H9 (cell line): ENCODE results near the gene ELMOD2. TPM values are rescaled to one million over a fixed set of nuclear protein-coding genes. Genes with fewer than 3 reads are reported as not detected.

Source experiments
- DNase-seq: peaks from one replicate; pipeline ENCODE4 v3.0.0-alpha.2; 2017
- H2AFZ ChIP-seq: one replicate; pipeline ENCODE4 v1.6.1; 2013; ENCODE audit warnings: mild to moderate bottlenecking, low read length, control low read depth, moderate library complexity
- H2AK5ac ChIP-seq: 2 replicates; pipeline ENCODE4 v1.6.1; 2013; ENCODE audit warnings: low read length, control low read depth, mixed read lengths; ENCODE audit not compliant: insufficient read length
- H2BK120ac ChIP-seq: one replicate; pipeline ENCODE4 v1.6.1; 2013; ENCODE audit warnings: low read depth, mild to moderate bottlenecking, low read length, control low read depth, inconsistent platforms; ENCODE audit not compliant: poor library complexity, severe bottlenecking
- H2BK12ac ChIP-seq: 2 replicates; pipeline ENCODE4 v1.6.1; 2013; ENCODE audit warnings: low read length, control low read depth, mixed read lengths, low read depth; ENCODE audit not compliant: insufficient read length
- H2BK15ac ChIP-seq: 2 replicates; pipeline ENCODE4 v1.6.1; 2013; ENCODE audit warnings: low read depth, low read length, control low read depth
- H2BK20ac ChIP-seq: one replicate; pipeline ENCODE4 v1.6.1; 2013; ENCODE audit warnings: low read depth, mild to moderate bottlenecking, low read length, control low read depth, inconsistent platforms; ENCODE audit not compliant: poor library complexity, severe bottlenecking
- H2BK5ac ChIP-seq: 2 replicates; pipeline ENCODE4 v1.6.1; 2013; ENCODE audit warnings: low read length, control low read depth, mixed read lengths; ENCODE audit not compliant: insufficient read length
- H3K14ac ChIP-seq: 2 replicates; pipeline ENCODE4 v1.6.1; 2013; ENCODE audit warnings: low read length, control low read depth; ENCODE audit not compliant: insufficient read depth
- H3K18ac ChIP-seq: 2 replicates; pipeline ENCODE4 v1.6.1; 2013; ENCODE audit warnings: low read depth, mild to moderate bottlenecking, mixed read lengths, low read length, control low read depth; ENCODE audit not compliant: insufficient read length
- H3K23ac ChIP-seq: 2 replicates; pipeline ENCODE4 v1.6.1; 2013; ENCODE audit warnings: low read length, control low read depth, mixed read lengths, low read depth; ENCODE audit not compliant: insufficient read length
- H3K23me2 ChIP-seq: 2 replicates; pipeline ENCODE4 v1.6.1; 2013; ENCODE audit warnings: low read depth, mild to moderate bottlenecking, mixed read lengths, low read length, control low read depth; ENCODE audit not compliant: insufficient read length, poor library complexity, severe bottlenecking
- H3K27ac ChIP-seq: 2 replicates; pipeline ENCODE4 v1.5.1; 2013; ENCODE audit warnings: low read length, control low read depth, mixed read lengths, low read depth; ENCODE audit not compliant: insufficient read length
- H3K27me3 ChIP-seq: 2 replicates; pipeline ENCODE4 v1.6.1; 2013; ENCODE audit warnings: low read length, control low read depth, inconsistent platforms; ENCODE audit not compliant: insufficient read depth
- H3K4ac ChIP-seq: 2 replicates; pipeline ENCODE4 v1.6.1; 2013; ENCODE audit warnings: low read depth, mild to moderate bottlenecking, control low read depth, inconsistent platforms, low read length, moderate library complexity
- H3K4me1 ChIP-seq: 2 replicates; pipeline ENCODE4 v1.6.1; 2013; ENCODE audit warnings: low read length, control low read depth, inconsistent platforms; ENCODE audit not compliant: insufficient read depth
- H3K4me2 ChIP-seq: 2 replicates; pipeline ENCODE4 v1.6.1; 2013; ENCODE audit warnings: low read length, control low read depth, mixed read lengths; ENCODE audit not compliant: insufficient read length, insufficient read depth
- H3K56ac ChIP-seq: 2 replicates; pipeline ENCODE4 v1.6.1; 2013; ENCODE audit warnings: low read depth, mild to moderate bottlenecking, mixed read lengths, low read length, control low read depth; ENCODE audit not compliant: insufficient read length
- H3K79me1 ChIP-seq: 2 replicates; pipeline ENCODE4 v1.6.1; 2013; ENCODE audit warnings: low read depth, mild to moderate bottlenecking, moderate library complexity, low read length, control low read depth, inconsistent platforms; ENCODE audit not compliant: insufficient read depth, poor library complexity, severe bottlenecking
- H3K79me2 ChIP-seq: 2 replicates; pipeline ENCODE4 v1.6.1; 2013; ENCODE audit warnings: low read length, control low read depth, inconsistent platforms; ENCODE audit not compliant: insufficient read depth
- H3K9ac ChIP-seq: 2 replicates; pipeline ENCODE4 v1.6.1; 2013; ENCODE audit warnings: low read length, control low read depth, mixed read lengths; ENCODE audit not compliant: insufficient read length; ENCODE audit errors: extremely low read depth
- H3K9me3 ChIP-seq: one replicate; pipeline ENCODE4 v1.6.1; 2013; ENCODE audit warnings: low read depth, low read length, inconsistent platforms; ENCODE audit not compliant: control insufficient read depth
- H3T11ph ChIP-seq: one replicate; pipeline ENCODE4 v1.6.1; 2013; ENCODE audit warnings: mild to moderate bottlenecking, low read length, control low read depth, inconsistent platforms
- H4K20me1 ChIP-seq: one replicate; pipeline ENCODE4 v1.6.1; 2013; ENCODE audit not compliant: control insufficient read depth, insufficient read length, insufficient read depth
- H4K5ac ChIP-seq: 2 replicates; pipeline ENCODE4 v1.6.1; 2013; ENCODE audit warnings: low read depth, mild to moderate bottlenecking, mixed read lengths, low read length, control low read depth; ENCODE audit not compliant: insufficient read length
- H4K8ac ChIP-seq: replicated peaks from 2 replicates; pipeline ENCODE4 v1.6.1; 2013; ENCODE audit warnings: low read length, control low read depth, mixed read lengths, low read depth; ENCODE audit not compliant: insufficient read length
- H4K91ac ChIP-seq: 2 replicates; pipeline ENCODE4 v1.6.1; 2013; ENCODE audit warnings: low read depth, mild to moderate bottlenecking, moderate library complexity, mixed read lengths, low read length, control low read depth; ENCODE audit not compliant: insufficient read length
- H3K27ac Mint-ChIP-seq, 3 experiments: 2 replicates in 2 of 3; 3 replicates in 1 of 3; pipeline ENCODE4 v1.8.0; 2020 to 2021; ENCODE audit warnings: mixed read lengths in 3 of 3, mild to moderate bottlenecking in 1 of 3, moderate library complexity in 1 of 3
- H3K27me3 Mint-ChIP-seq: 2 replicates; pipeline ENCODE4 v1.8.0; 2021; ENCODE audit warnings: low read depth, mild to moderate bottlenecking, moderate library complexity, mixed read lengths
- H3K36me3 Mint-ChIP-seq, 3 experiments: 2 replicates in 2 of 3; 3 replicates in 1 of 3; pipeline ENCODE4 v1.8.0; 2020 to 2021; ENCODE audit warnings: low read depth in 3 of 3, mixed read lengths in 3 of 3; ENCODE audit not compliant: insufficient read depth in 1 of 3
- H3K4me1 Mint-ChIP-seq, 2 experiments: 2 replicates each; pipeline ENCODE4 v1.8.0; 2020; ENCODE audit warnings: mixed read lengths in 2 of 2
- H3K4me3 Mint-ChIP-seq, 2 experiments: 2 replicates in 1 of 2; 3 replicates in 1 of 2; pipeline ENCODE4 v1.8.0; 2020 to 2021; ENCODE audit warnings: mild to moderate bottlenecking in 2 of 2, mixed read lengths in 2 of 2, moderate library complexity in 1 of 2
- H3K9me3 Mint-ChIP-seq, 2 experiments: 2 replicates in 1 of 2; 3 replicates in 1 of 2; pipeline ENCODE4 v1.8.0; 2020; ENCODE audit warnings: mild to moderate bottlenecking in 2 of 2, mixed read lengths in 2 of 2, moderate library complexity in 1 of 2
- CTCF ChIP-seq: fragments of 200-600 bp; sonication (generic); conservative IDR thresholded peaks from 3 replicates; pipeline ENCODE4 v1.8.0; 2021; ENCODE audit warnings: antibody characterized with exemption, mild to moderate bottlenecking
- WGBS: extraction: QIAGEN DNeasy Blood & Tissue Kit; methylation state at CpG from one replicate; pipeline ENCODE4 v1.1.7; 2013; ENCODE audit warnings: missing lambda C conversion rate, low lambda C conversion rate, mixed read lengths; ENCODE audit not compliant: insufficient read length; ENCODE audit errors: extremely low coverage; 5-methylcytosine and 5-hydroxymethylcytosine counted together
- total RNA-seq: library from RNA; stranded (reverse); gene quantifications from 2 replicates; pipeline ENCODE4 v1.2.1, GENCODE V29; 2021

The ELMOD2 gene
- total RNA-seq, 1 experiment from 2014 or later, result 26.3 TPM

- Histone ChIP-seq H4K8ac (no peak within 1 kb of the TSS), H3K4ac (no peak within 1 kb of the TSS), H2BK20ac (no peak within 1 kb of the TSS), H4K20me1 (no peaks in the 10 kb centered on the region), H2BK5ac (no peak within 1 kb of the TSS), H4K91ac (no peak within 1 kb of the TSS), H2AK5ac (no peak within 1 kb of the TSS), H3T11ph (no peak within 1 kb of the TSS), H3K79me1 (no peaks in the 10 kb centered on the region), H3K9ac (peak within 1 kb of the TSS; percentile 59), H4K5ac (no peak within 1 kb of the TSS), H3K56ac (no peak within 1 kb of the TSS), H3K4me1 (no peaks in the 10 kb centered on the region), H2AFZ (peak within 1 kb of the TSS; percentile 85), H3K18ac (peak within 1 kb of the TSS; percentile 40), H2BK120ac (no peak within 1 kb of the TSS), H3K9me3 (no peaks in the 10 kb centered on the region), H3K14ac (peak within 1 kb of the TSS; percentile 78), H2BK12ac (no peak within 1 kb of the TSS), H3K4me2 (peak within 1 kb of the TSS; percentile 72), H3K27me3 (peaks cover 22% of the 10 kb centered on the region; the same call in 1 of the 2 replicates), H3K79me2 (no peaks in the 10 kb centered on the region), H2BK15ac (no peak within 1 kb of the TSS), H3K23ac (no peak within 1 kb of the TSS), H3K23me2 (peaks cover 9% of the 10 kb centered on the region), H3K27ac (no peak within 1 kb of the TSS)
- Mint-ChIP-seq H3K4me3 (peak within 1 kb of the TSS; percentile 59 to 72), H3K4me1 (peaks cover 3 to 4% of the 10 kb centered on the region in 2 experiments; a peak in 3 of 4 replicates), H3K36me3 (no peaks in the 10 kb centered on the region; a peak in 1 of 7 replicates), H3K9me3 (no peaks in the 10 kb centered on the region; a peak in 1 of 5 replicates), H3K27me3 (peaks cover 68% of the 10 kb centered on the region), H3K27ac (no peak within 1 kb of the TSS; a peak in 1 of 7 replicates)
- no peak for TF ChIP-seq CTCF
- DNase-seq, result peak; percentile 60
- WGBS, result no CpG with 5 or more reads among the region's 68 CpGs
Observed at GRCh38 chr4:140497747-140498636, 26.0 kb upstream of the ELMOD2 start, which contains the start of gene MGAT4D. Gene MGAT4D (minus strand): TSS chr4:140498293. CDS start chr4:140498222, 71 bp downstream.
